Progenitor cell of endocrine pancreas (in vitro differentiated cells): ENCODE measurements around the gene HEY2. TPM values are rescaled to one million over a fixed set of nuclear protein-coding genes. Genes with fewer than 3 reads are reported as not detected.

Experiments used
- DNase-seq: peaks from one replicate; pipeline ENCODE4 v3.0.0; 2021; ENCODE audit warnings: low spot score; ENCODE audit not compliant: unreplicated experiment
- H3K27ac Mint-ChIP-seq: 2 replicates; pipeline ENCODE4 v1.8.0; 2021; ENCODE audit warnings: mild to moderate bottlenecking, moderate library complexity, mixed read lengths
- H3K27me3 Mint-ChIP-seq: 2 replicates; pipeline ENCODE4 v1.8.0; 2021; ENCODE audit warnings: mixed read lengths
- H3K36me3 Mint-ChIP-seq: 2 replicates; pipeline ENCODE4 v1.8.0; 2022; ENCODE audit warnings: mixed read lengths; ENCODE audit not compliant: insufficient read depth
- H3K4me1 Mint-ChIP-seq: 2 replicates; pipeline ENCODE4 v1.8.0; 2021; ENCODE audit warnings: low read depth, mixed read lengths
- H3K4me3 Mint-ChIP-seq: 2 replicates; pipeline ENCODE4 v1.8.0; 2021; ENCODE audit warnings: low read depth, mild to moderate bottlenecking, moderate library complexity, mixed read lengths
- H3K9me3 Mint-ChIP-seq: 2 replicates; pipeline ENCODE4 v1.8.0; 2021; ENCODE audit warnings: low read depth, mixed read lengths
- CTCF ChIP-seq: fragments of 200-600 bp; sonication (generic); IDR thresholded peaks from one replicate; pipeline ENCODE4 v1.5.0; 2021; ENCODE audit warnings: antibody characterized with exemption, mild to moderate bottlenecking; ENCODE audit not compliant: unreplicated experiment
- total RNA-seq: library from RNA; stranded (reverse); gene quantifications from 2 replicates; pipeline ENCODE4 v1.2.1, GENCODE V29; 2021

HEY2 gene
- total RNA-seq, 1 donor from 2014 or later, result 1.4 TPM

GRCh38 chr6:125779924-125780539, 30.6 kb downstream of the HEY2 start:
- H3K4me3 Mint-ChIP-seq, result no peak overlapping the region
- peaks cover 4% of the 10 kb centered on the region for H3K9me3 Mint-ChIP-seq
- H3K27me3 Mint-ChIP-seq, result no peaks in the 10 kb centered on the region
- peak; percentile 41 for TF ChIP-seq CTCF
- DNase-seq, result peak; percentile 76
- H3K36me3 Mint-ChIP-seq, result no peaks in the 10 kb centered on the region
- no peak overlapping the region for H3K27ac Mint-ChIP-seq
- H3K4me1 Mint-ChIP-seq, result peaks cover 23% of the 10 kb centered on the region

- H3K27me3 Mint-ChIP-seq, result no peaks in the 10 kb centered on the region
- peaks cover 16% of the 10 kb centered on the region for H3K4me1 Mint-ChIP-seq
- H3K36me3 Mint-ChIP-seq, result no peaks in the 10 kb centered on the region
- no peak overlapping the region for H3K27ac Mint-ChIP-seq
- H3K4me3 Mint-ChIP-seq, result no peak overlapping the region
- peaks cover 4% of the 10 kb centered on the region for H3K9me3 Mint-ChIP-seq
- no peak for DNase-seq
- TF ChIP-seq CTCF, result no peak
Measured at GRCh38 chr6:125780540-125781313, 31.3 kb downstream of the HEY2 start.

- peaks cover 10% of the 10 kb centered on the region for H3K4me1 Mint-ChIP-seq
- no peaks in the 10 kb centered on the region for H3K27me3 Mint-ChIP-seq
- no peak overlapping the region for H3K27ac Mint-ChIP-seq
- DNase-seq, result no peak
- TF ChIP-seq CTCF, result no peak
- H3K36me3 Mint-ChIP-seq, result no peaks in the 10 kb centered on the region
- no peak overlapping the region for H3K4me3 Mint-ChIP-seq
- peaks cover 4% of the 10 kb centered on the region for H3K9me3 Mint-ChIP-seq
Measured at GRCh38 chr6:125781314-125781868, 32.0 kb downstream of the HEY2 start.

GRCh38 chr6:125784365-125784764, 34.9 kb downstream of the HEY2 start:
- no peak for DNase-seq
- peaks cover under 1% of the 10 kb centered on the region for H3K4me1 Mint-ChIP-seq
- H3K27me3 Mint-ChIP-seq, result no peaks in the 10 kb centered on the region
- no peak for TF ChIP-seq CTCF
- H3K9me3 Mint-ChIP-seq, result no peaks in the 10 kb centered on the region
- H3K27ac Mint-ChIP-seq, result no peak overlapping the region
- H3K36me3 Mint-ChIP-seq, result no peaks in the 10 kb centered on the region
- no peak overlapping the region for H3K4me3 Mint-ChIP-seq

- Mint-ChIP-seq H3K4me3 (no peak overlapping the region), H3K36me3 (no peaks in the 10 kb centered on the region), H3K4me1 (peaks cover 10% of the 10 kb centered on the region), H3K27ac (peak overlapping the region; percentile 42), H3K9me3 (no peaks in the 10 kb centered on the region), H3K27me3 (no peaks in the 10 kb centered on the region)
- no peak for DNase-seq
- peak; percentile 30 for TF ChIP-seq CTCF
Measured at GRCh38 chr6:125787791-125788190, 38.4 kb downstream of the HEY2 start.
